ENCODE results near the gene SUPT20H.

The SUPT20H gene

GRCh38 chr13:36999054-36999714, 60.3 kb downstream of the SUPT20H start, which contains the start of gene ALG5:
ALG5 (minus strand) TSS chr13:36999340; CDS start chr13:36999300, 40 bp downstream.
- peak; percentile 83 to 90 for DNase-seq (ENCODE audit: low read depth in 2 of 2)

GRCh38 chr13:36998624-36999041, 60.9 kb downstream of the SUPT20H start:
- DNase-seq (ENCODE audit: low read depth in 2 of 2), result peak in 1 of 2 donors; percentile 1

GRCh38 chr13:36997716-36998427, 61.6 kb downstream of the SUPT20H start:
- DNase-seq (ENCODE audit: low read depth in 2 of 2), result no peak

- DNase-seq (ENCODE audit: low read depth in 2 of 2), result no peak
These were observed 67.1 kb downstream of the SUPT20H start for GRCh38 chr13:36992362-36992761.

- DNase-seq (ENCODE audit: low read depth in 2 of 2), result no peak
These were observed 72.8 kb downstream of the SUPT20H start for GRCh38 chr13:36986462-36987240.

GRCh38 chr13:36981156-36981743, 78.2 kb downstream of the SUPT20H start:
- no peak for DNase-seq (ENCODE audit: low read depth in 2 of 2)

GRCh38 chr13:36979361-36980050, 80.0 kb downstream of the SUPT20H start:
- DNase-seq (ENCODE audit: low read depth in 2 of 2), result no peak

GRCh38 chr13:36975172-36975571, 84.3 kb downstream of the SUPT20H start:
- no peak for DNase-seq (ENCODE audit: low read depth in 2 of 2)

- DNase-seq (ENCODE audit: low read depth in 2 of 2), result no peak
These were observed 85.7 kb downstream of the SUPT20H start for GRCh38 chr13:36973621-36974295.

GRCh38 chr13:36973009-36973408, 86.5 kb downstream of the SUPT20H start:
- DNase-seq (ENCODE audit: low read depth in 2 of 2), result no peak

- no peak for DNase-seq (ENCODE audit: low read depth in 2 of 2)
These were observed 93.1 kb downstream of the SUPT20H start for GRCh38 chr13:36966404-36966803.

GRCh38 chr13:36965767-36966166, 93.7 kb downstream of the SUPT20H start:
- no peak for DNase-seq (ENCODE audit: low read depth in 2 of 2)

- no peak for DNase-seq (ENCODE audit: low read depth in 2 of 2)
These were observed 99.9 kb downstream of the SUPT20H start for GRCh38 chr13:36959456-36960116.

All from stimulated activated CD8-positive, alpha-beta memory T cell treated with anti-CD3 and anti-CD28 coated beads, Interleukin-7, amount 100 ng/mL, for 4 hours (primary cell).